ENCODE results near the gene CHADL.

DNA sequence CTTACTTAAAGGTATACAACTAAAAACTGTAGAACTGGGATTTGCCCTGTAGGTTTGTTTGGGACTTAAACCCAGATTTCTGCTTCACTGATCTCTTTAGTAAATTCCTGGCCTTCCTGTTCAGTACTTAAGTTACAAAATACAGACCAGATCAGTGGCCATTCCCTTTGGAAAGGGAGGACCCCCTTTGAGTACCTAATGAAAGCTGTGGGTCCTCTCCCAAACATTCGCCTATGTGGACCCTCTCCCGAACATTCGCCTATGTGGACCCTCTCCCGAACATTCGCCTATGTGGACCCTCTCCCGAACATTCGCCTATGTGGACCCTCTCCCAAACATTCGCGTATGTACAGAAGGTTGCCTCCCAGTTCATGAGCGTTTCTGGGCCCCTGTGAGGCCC, 25.3 kb downstream of the CHADL start:
- TF ChIP-seq, protein P1, sequence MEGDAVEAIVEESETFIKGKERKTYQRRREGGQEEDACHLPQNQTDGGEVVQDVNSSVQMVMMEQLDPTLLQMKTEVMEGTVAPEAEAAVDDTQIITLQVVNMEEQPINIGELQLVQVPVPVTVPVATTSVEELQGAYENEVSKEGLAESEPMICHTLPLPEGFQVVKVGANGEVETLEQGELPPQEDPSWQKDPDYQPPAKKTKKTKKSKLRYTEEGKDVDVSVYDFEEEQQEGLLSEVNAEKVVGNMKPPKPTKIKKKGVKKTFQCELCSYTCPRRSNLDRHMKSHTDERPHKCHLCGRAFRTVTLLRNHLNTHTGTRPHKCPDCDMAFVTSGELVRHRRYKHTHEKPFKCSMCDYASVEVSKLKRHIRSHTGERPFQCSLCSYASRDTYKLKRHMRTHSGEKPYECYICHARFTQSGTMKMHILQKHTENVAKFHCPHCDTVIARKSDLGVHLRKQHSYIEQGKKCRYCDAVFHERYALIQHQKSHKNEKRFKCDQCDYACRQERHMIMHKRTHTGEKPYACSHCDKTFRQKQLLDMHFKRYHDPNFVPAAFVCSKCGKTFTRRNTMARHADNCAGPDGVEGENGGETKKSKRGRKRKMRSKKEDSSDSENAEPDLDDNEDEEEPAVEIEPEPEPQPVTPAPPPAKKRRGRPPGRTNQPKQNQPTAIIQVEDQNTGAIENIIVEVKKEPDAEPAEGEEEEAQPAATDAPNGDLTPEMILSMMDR (conservative IDR thresholded peaks at IDR 0.05) = no peak
- no peak for TF ChIP-seq ZFX (IDR thresholded peaks at IDR 0.05)
